Measurements from ENCODE around the gene BNC1.
"Not testable (repeated sequence)": the region's sequence is repeated elsewhere in the genome, so short reads cannot be mapped to it uniquely, and the experiment has no call there.

Gene BNC1

GRCh38 chr15:83248151-83249029, 36.1 kb downstream of the BNC1 start:
- DNase-seq, result peak; percentile 59 to 82

GRCh38 chr15:83243634-83244033, 40.8 kb downstream of the BNC1 start:
- DNase-seq, result no peak

GRCh38 chr15:83230242-83230641, 54.2 kb downstream of the BNC1 start:
- no peak for DNase-seq

GRCh38 chr15:83225449-83225848, 59.0 kb downstream of the BNC1 start:
- no peak for DNase-seq

GRCh38 chr15:83221781-83222180, 62.7 kb downstream of the BNC1 start:
- not testable (repeated sequence) for DNase-seq

- no peak for DNase-seq
Measured at GRCh38 chr15:83219026-83219425, 65.4 kb downstream of the BNC1 start.

GRCh38 chr15:83215306-83215705, 69.2 kb downstream of the BNC1 start:
- no peak for DNase-seq

- DNase-seq, result peak; percentile 73 to 86
Measured at GRCh38 chr15:83210619-83211018, 73.8 kb downstream of the BNC1 start.

GRCh38 chr15:83209333-83209732, 75.1 kb downstream of the BNC1 start:
- peak in 1 of 2 experiments; percentile 28 for DNase-seq

GRCh38 chr15:83208367-83208661, 76.2 kb downstream of the BNC1 start:
- peak in 1 of 2 experiments; percentile 41 for DNase-seq

- peak; percentile 50 to 82 for DNase-seq
Measured at GRCh38 chr15:83207660-83208366, 76.7 kb downstream of the BNC1 start, which contains the start of gene HDGFL3. Gene HDGFL3 (minus strand): TSS chr15:83207823. CDS start chr15:83207414, 409 bp downstream.

- peak in 1 of 2 experiments; percentile 73 for DNase-seq
Measured at GRCh38 chr15:83207009-83207659, 77.3 kb downstream of the BNC1 start.

- DNase-seq, result peak; percentile 29 to 67
Measured at GRCh38 chr15:83206526-83207008, 77.9 kb downstream of the BNC1 start.
